GM19395 (cell line): ENCODE measurements around the gene FAHD2A.
"Not testable (repeated sequence)": the region's sequence is repeated elsewhere in the genome, so short reads cannot be mapped to it uniquely, and the experiment has no call there.

Experiments
- ATAC-seq: cut with Tn5 transposase; IDR thresholded peaks from one replicate; pipeline ENCODE4 v1.9.1; 2021; ENCODE audit warnings: mild to moderate bottlenecking, moderate library complexity; ENCODE audit not compliant: unreplicated experiment

FAHD2A gene

GRCh38 chr2:95433373-95433772, 30.9 kb downstream of the FAHD2A start:
- not testable (repeated sequence) for ATAC-seq

GRCh38 chr2:95433973-95434372, 31.5 kb downstream of the FAHD2A start:
- ATAC-seq: not testable (repeated sequence)

- ATAC-seq: not testable (repeated sequence)
Observed at GRCh38 chr2:95434507-95435076, 32.1 kb downstream of the FAHD2A start.

- not testable (repeated sequence) for ATAC-seq
Observed at GRCh38 chr2:95435162-95435871, 32.8 kb downstream of the FAHD2A start.

GRCh38 chr2:95435872-95436209, 33.3 kb downstream of the FAHD2A start:
- ATAC-seq: not testable (repeated sequence)

GRCh38 chr2:95442474-95443099, 40.1 kb downstream of the FAHD2A start:
- ATAC-seq: not testable (repeated sequence)

- ATAC-seq: not testable (repeated sequence)
Observed at GRCh38 chr2:95445317-95445716, 42.8 kb downstream of the FAHD2A start.

GRCh38 chr2:95463292-95463691, 60.8 kb downstream of the FAHD2A start:
- ATAC-seq: not testable (repeated sequence)
